Heart left ventricle (tissue), 16 donors: ENCODE measurements around the gene GART. TPM values are rescaled to one million over a fixed set of nuclear protein-coding genes. Genes with fewer than 3 reads are reported as not detected.

Experiments used
- ATAC-seq, 4 donors: fragments of 200-7000 bp; cut with Tn5 transposase; one replicate each; pipeline ENCODE4 v1.9.1; 2020 to 2022; ENCODE audit warnings: moderate library complexity in 4 of 4, mild to moderate bottlenecking in 3 of 4, moderate number of reproducible peaks in 1 of 4
- DNase-seq, 5 donors: peaks; one replicate each; pipeline ENCODE4 v3.0.0-alpha.2; 2020
- H3K27ac ChIP-seq, 12 donors: fragments of 200-600 bp; sonication (generic) in 4 of 12; one replicate each; pipeline versions ENCODE4 v1.5.0 to v1.8.0; 2016 to 2022; ENCODE audit warnings: mild to moderate bottlenecking in 2 of 12
- H3K27me3 ChIP-seq, 9 donors: fragments of 200-600 bp; sonication (generic) in 2 of 9; one replicate each; pipeline versions ENCODE4 v1.5.1 to v1.8.0; 2016 to 2022; ENCODE audit warnings: mild to moderate bottlenecking in 3 of 9
- H3K36me3 ChIP-seq, 9 donors: fragments of 200-600 bp; sonication (generic) in 2 of 9; one replicate each; pipeline versions ENCODE4 v1.5.0 to v1.8.0; 2018 to 2022; ENCODE audit warnings: mild to moderate bottlenecking in 2 of 9
- H3K4me1 ChIP-seq, 12 donors: fragments of 200-600 bp; sonication (generic) in 4 of 12; one replicate each; pipeline versions ENCODE4 v1.5.0 to v1.8.0; 2016 to 2022; ENCODE audit warnings: mild to moderate bottlenecking in 3 of 12
- H3K4me3 ChIP-seq, 12 donors: fragments of 200-600 bp; sonication (generic) in 4 of 12; one replicate each; pipeline versions ENCODE4 v1.5.0 to v1.8.0; 2017 to 2022; ENCODE audit warnings: mild to moderate bottlenecking in 9 of 12, moderate library complexity in 4 of 12
- H3K9me3 ChIP-seq, 12 donors: fragments of 200-600 bp; sonication (generic) in 4 of 12; one replicate each; pipeline versions ENCODE4 v1.5.0 to v1.8.0; 2016 to 2022; ENCODE audit warnings: mild to moderate bottlenecking in 1 of 12
- CTCF ChIP-seq, 12 donors: fragments of 200-600 bp; sonication (generic) in 4 of 12; IDR thresholded peaks; one replicate each; pipeline versions ENCODE4 v1.5.0 to v1.8.0; 2018 to 2022; ENCODE audit warnings: antibody characterized with exemption in 12 of 12, mild to moderate bottlenecking in 5 of 12
- POLR2A ChIP-seq, 2 donors: fragments of 450-650 bp; IDR thresholded peaks; one replicate each; pipeline ENCODE4 v1.6.1; 2017; ENCODE audit warnings: antibody characterized with exemption in 2 of 2, mild to moderate bottlenecking in 2 of 2, moderate library complexity in 2 of 2
- WGBS, 4 donors: extraction: QIAGEN DNeasy Blood & Tissue Kit in 2 of 4; methylation state at CpG; one replicate each; pipeline versions ENCODE4 v1.1.5 to v1.1.7; 2013 to 2018; 5-methylcytosine and 5-hydroxymethylcytosine counted together
- intact Hi-C, 10 donors: fragments of 100-400 bp; cut with DNase I; formaldehyde crosslinking; loops; one replicate each; pipeline versions ENCODE4 v1.11.1 to v1.14.2; 2022
- polyA plus RNA-seq, 2 donors: library from polyadenylated mRNA; stranded (reverse); fragments of 200-250 nt; gene quantifications; one replicate each; pipeline ENCODE4 v1.2.3, GENCODE V29; 2013
- total RNA-seq, 9 donors: library from RNA; depleted of rRNA in 2 of 9; stranded (reverse); fragments of >200 nt in 2 of 9; fragmentation: NEBNext Ultra II Directional in 3 of 9; extraction: Animal tissue kit (Norgen Biotek cat#: 25700) in 3 of 9; gene quantifications; one replicate each; pipeline versions ENCODE4 v1.1.0 to v1.2.4, GENCODE V29; 2016 to 2023
- donor health status: ischemic (EF 13 %, LVEDD 7.1; RV severe dilation, severe dysfunction).
- donor health status: healthy with polysubstance abuse.
- donor health status: DM: no; HTN: yes; CAD: no.
- donor health status: DM: no; HTN: no; CAD: no.
- donor health status: ischemic (EF 25% LVEDD 6.9; RV normal size, moderate dysfunction).
- donor health status: ischemic (EF 25% LVEDD 5.7; RV mildly dilated, moderate dysfunction).
- donor health status: healthy.
- donor health status: DM: yes; HTN: yes; CAD: no.
- donor health status: ischemic (EF 35%, LVEDD 5.7; RV mildly dilated, moderate dysfunction).
- donor health status: nonischemic (EF 11% LVEDD 7.7; RV severe dilation, severe dysfunction).
- donor health status: DM: yes; HTN: yes; CAD: no.
- donor health status: PGD.
- donor health status: ischemic (EF 29% LVEDD 5.4; RV normal size, mild dysfunction).
- donor health status: nonischemic (EF 23%, LVEDD 6.1; RV moderate dilation, normal function).

The GART gene
- total and polyA plus RNA-seq, 11 donors = 9.0 to 53.1 (median 40.7) TPM

- Histone ChIP-seq H3K27ac (peak overlapping the region in 1 of 12 donors; percentile 6), H3K4me1 (peaks cover 0 to 16% (median 3%) of the 10 kb centered on the region in 12 donors), H3K36me3 (peaks cover 0 to 100% (median 99%) of the 10 kb centered on the region in 9 donors), H3K4me3 (no peak overlapping the region), H3K9me3 (no peaks in the 10 kb centered on the region), H3K27me3 (no peaks in the 10 kb centered on the region)
- 18 to 43% (median 30%) methylated on average over 3 of the region's 3 CpGs for WGBS, 4 donors
- DNase-seq (no peak), ATAC-seq (peak in 2 of 4 donors; percentile 54 to 61)
- TF ChIP-seq POLR2A (IDR thresholded peaks at IDR 0.05) = no peak
- TF ChIP-seq CTCF (IDR thresholded peaks at IDR 0.05) = no peak
- intact Hi-C loops = no loop called here
Measured at GRCh38 chr21:33572350-33572749, 30.4 kb upstream of the GART start.

- Histone ChIP-seq H3K27me3 (no peaks in the 10 kb centered on the region), H3K4me1 (peaks cover 0 to 16% (median 3%) of the 10 kb centered on the region in 12 donors), H3K27ac (no peak overlapping the region), H3K9me3 (no peaks in the 10 kb centered on the region), H3K4me3 (no peak overlapping the region), H3K36me3 (peaks cover 0 to 100% (median 85%) of the 10 kb centered on the region in 9 donors)
- peak in 1 of 4 donors; percentile 7 for ATAC-seq
- no peak for DNase-seq
- intact Hi-C loops = no loop called here
- 86 to 92% (median 91%) methylated on average over 5 of the region's 5 CpGs for WGBS, 4 donors
- TF ChIP-seq POLR2A (IDR thresholded peaks at IDR 0.05) (no peak), CTCF (IDR thresholded peaks at IDR 0.05) (no peak)
Measured at GRCh38 chr21:33569991-33570390, 28.1 kb upstream of the GART start.

- Histone ChIP-seq H3K36me3 (peaks cover 0 to 100% (median 78%) of the 10 kb centered on the region in 9 donors), H3K4me3 (no peak overlapping the region), H3K4me1 (peaks cover 0 to 16% (median 5%) of the 10 kb centered on the region in 12 donors), H3K9me3 (no peaks in the 10 kb centered on the region), H3K27ac (no peak overlapping the region), H3K27me3 (no peaks in the 10 kb centered on the region)
- DNase-seq (no peak), ATAC-seq (no peak)
- 77 to 87% (median 83%) methylated on average over 2 of the region's 2 CpGs for WGBS, 4 donors
- intact Hi-C loops = no loop called here
- TF ChIP-seq POLR2A (IDR thresholded peaks at IDR 0.05) = no peak
- no peak for TF ChIP-seq CTCF (IDR thresholded peaks at IDR 0.05)
Measured at GRCh38 chr21:33568448-33568847, 26.5 kb upstream of the GART start.

GRCh38 chr21:33567914-33568313 is 26.0 kb upstream of the GART start:
- Histone ChIP-seq H3K4me1 (peaks cover 0 to 16% (median 5%) of the 10 kb centered on the region in 12 donors), H3K36me3 (peaks cover 0 to 100% (median 78%) of the 10 kb centered on the region in 9 donors), H3K27ac (no peak overlapping the region), H3K27me3 (no peaks in the 10 kb centered on the region), H3K4me3 (no peak overlapping the region), H3K9me3 (no peaks in the 10 kb centered on the region)
- no peak for DNase-seq
- 92 to 93% (median 92%) methylated on average over 6 of the region's 6 CpGs for WGBS, 4 donors
- ATAC-seq = no peak
- intact Hi-C loops = no loop called here
- TF ChIP-seq CTCF (IDR thresholded peaks at IDR 0.05) (no peak), POLR2A (IDR thresholded peaks at IDR 0.05) (no peak)
